HEK293 (cell line): ENCODE data around the gene ITGA11.

ENCODE experiments used
- CTCF ChIA-PET: fragments of 350-600 bp; formaldehyde crosslinking; extraction: SDS; loops from one replicate; lab custom pipeline; 2021; ENCODE audit warnings: antibody characterized with exemption; lab: Yijun Ruan, JAX
- POLR2A ChIA-PET: fragments of 300-600 bp; formaldehyde crosslinking; extraction: SDS; loops from one replicate; lab custom pipeline; 2020; ENCODE audit warnings: antibody characterized with exemption, inconsistent platforms; lab: Yijun Ruan, JAX
- H3K27ac ChIP-seq: fragments of 200-500 bp; sonication (Bioruptor generic); 2 replicates; pipeline ENCODE4 v1.5.1; 2014; ENCODE audit warnings: low read depth, low read length, control low read depth, inconsistent platforms; ENCODE audit errors: extremely low read depth
- H3K36me3 ChIP-seq, 2 experiments: fragments of 200-500 bp in 1 of 2; sonication (Bioruptor generic) in 1 of 2; 1 replicate in 1 of 2; 2 replicates in 1 of 2; pipeline ENCODE4 v1.5.1; 2014 to 2017; ENCODE audit warnings: inconsistent platforms in 2 of 2, low read length in 2 of 2; ENCODE audit not compliant: control insufficient read depth in 2 of 2, insufficient read depth in 1 of 2
- H3K4me1 ChIP-seq: fragments of 200-500 bp; sonication (Bioruptor generic); 2 replicates; pipeline ENCODE4 v1.5.1; 2014; ENCODE audit warnings: mild to moderate bottlenecking, low read length, inconsistent platforms; ENCODE audit not compliant: control insufficient read depth, insufficient read depth
- H3K4me3 ChIP-seq: 2 replicates; pipeline ENCODE4 v1.5.1; 2011; ENCODE audit warnings: low read depth, mild to moderate bottlenecking, control low read depth, low read length, moderate library complexity
- H3K9me3 ChIP-seq: fragments of 200-500 bp; sonication (Bioruptor generic); 2 replicates; pipeline ENCODE4 v1.5.1; 2014; ENCODE audit warnings: low read depth, low read length, inconsistent platforms; ENCODE audit not compliant: control insufficient read depth, insufficient read depth
- BCL11A ChIP-seq: fragments of 450-650 bp; formaldehyde crosslinking; IDR thresholded peaks from 2 replicates; pipeline ENCODE4 v1.5.1; 2016; ENCODE audit warnings: low read depth, missing biosample characterization, missing genetic modification characterization
- ELK4 ChIP-seq: IDR thresholded peaks from 2 replicates; pipeline ENCODE4 v1.6.1; 2011; ENCODE audit warnings: mild to moderate bottlenecking, low read depth, low read length, borderline replicate concordance
- IKZF3 ChIP-seq: fragments of 450-650 bp; IDR thresholded peaks from 2 replicates; pipeline ENCODE4 v1.5.0; 2018; ENCODE audit warnings: missing biosample characterization, mild to moderate bottlenecking, missing genetic modification characterization, moderate library complexity
- KLF9 ChIP-seq: fragments of 450-650 bp; formaldehyde crosslinking; IDR thresholded peaks from 2 replicates; pipeline ENCODE4 v1.5.1; 2016; ENCODE audit warnings: missing biosample characterization, missing genetic modification characterization, low read depth
- MZF1 ChIP-seq: fragments of 450-650 bp; formaldehyde crosslinking; IDR thresholded peaks from 2 replicates; pipeline ENCODE4 v1.5.1; 2017; ENCODE audit warnings: missing biosample characterization, missing genetic modification characterization, borderline replicate concordance
- PRDM10 ChIP-seq: fragments of 450-650 bp; formaldehyde crosslinking; IDR thresholded peaks from 2 replicates; pipeline ENCODE4 v1.5.1; 2016; ENCODE audit warnings: missing biosample characterization, missing genetic modification characterization
- PRDM2 ChIP-seq: fragments of 450-650 bp; formaldehyde crosslinking; IDR thresholded peaks from 2 replicates; pipeline ENCODE4 v1.5.1; 2016; ENCODE audit warnings: missing biosample characterization, missing genetic modification characterization, borderline replicate concordance
- RBAK ChIP-seq: fragments of 450-650 bp; formaldehyde crosslinking; IDR thresholded peaks from 2 replicates; pipeline ENCODE4 v1.5.1; 2016; ENCODE audit warnings: missing biosample characterization, missing genetic modification characterization
- SETDB1 ChIP-seq: IDR thresholded peaks from one replicate; pipeline ENCODE4 v1.6.1; 2017; ENCODE audit warnings: mild to moderate bottlenecking, low read length, moderate library complexity, mixed read lengths; ENCODE audit not compliant: insufficient read length
- SP7 ChIP-seq: fragments of 450-650 bp; formaldehyde crosslinking; IDR thresholded peaks from 2 replicates; pipeline ENCODE4 v1.5.1; 2016; ENCODE audit warnings: missing biosample characterization, missing genetic modification characterization
- YY1 ChIP-seq: fragments of 450-650 bp; formaldehyde crosslinking; IDR thresholded peaks from 2 replicates; pipeline ENCODE4 v1.5.1; 2018; ENCODE audit warnings: missing biosample characterization, missing genetic modification characterization
- ZIC2 ChIP-seq: fragments of 450-650 bp; formaldehyde crosslinking; IDR thresholded peaks from 2 replicates; pipeline ENCODE4 v1.5.1; 2016; ENCODE audit warnings: missing biosample characterization, missing genetic modification characterization
- ZNF133 ChIP-seq: fragments of 450-650 bp; formaldehyde crosslinking; IDR thresholded peaks from 2 replicates; pipeline ENCODE4 v1.5.1; 2016; ENCODE audit warnings: missing biosample characterization, missing genetic modification characterization
- ZNF223 ChIP-seq: fragments of 450-650 bp; formaldehyde crosslinking; IDR thresholded peaks from 2 replicates; pipeline ENCODE4 v1.5.1; 2016; ENCODE audit warnings: missing biosample characterization, missing genetic modification characterization
- ZNF23 ChIP-seq: fragments of 450-650 bp; formaldehyde crosslinking; IDR thresholded peaks from 2 replicates; pipeline ENCODE4 v1.5.1; 2016; ENCODE audit warnings: missing biosample characterization, missing genetic modification characterization, borderline replicate concordance
- ZNF274 ChIP-seq, 2 experiments: fragments of 200-500 bp in 1 of 2; fragments of 450-650 bp in 1 of 2; sonication (Bioruptor generic) in 1 of 2; formaldehyde crosslinking in 1 of 2; IDR thresholded peaks; 2 replicates each; pipeline versions ENCODE4 v1.5.1 to v1.6.1; 2014 to 2016; ENCODE audit warnings: borderline replicate concordance in 1 of 2, inconsistent platforms in 1 of 2, low read length in 1 of 2, missing biosample characterization in 1 of 2, missing genetic modification characterization in 1 of 2
- ZNF335 ChIP-seq: fragments of 450-650 bp; formaldehyde crosslinking; conservative IDR thresholded peaks from 2 replicates; pipeline ENCODE4 v1.5.1; 2016; ENCODE audit warnings: missing biosample characterization, missing genetic modification characterization
- ZNF571 ChIP-seq: fragments of 450-650 bp; formaldehyde crosslinking; IDR thresholded peaks from 2 replicates; pipeline ENCODE4 v1.5.0; 2017; ENCODE audit warnings: missing biosample characterization, missing genetic modification characterization
- ZNF629 ChIP-seq: fragments of 450-650 bp; formaldehyde crosslinking; IDR thresholded peaks from 2 replicates; pipeline ENCODE4 v1.5.1; 2017; ENCODE audit warnings: missing biosample characterization, missing genetic modification characterization

Gene ITGA11

GRCh38 chr15:68360721-68361120 is 71.2 kb downstream of the ITGA11 start:
- peaks cover 3% of the 10 kb centered on the region; the same call in 1 of the 2 replicates for H3K4me1 ChIP-seq
- TF ChIP-seq PRDM2 (tag by site-specific recombination): no peak
- no peak for TF ChIP-seq ELK4
- no peak for TF ChIP-seq MZF1
- TF ChIP-seq KLF9 (tag by site-specific recombination): no peak
- TF ChIP-seq ZNF223 (tag by site-specific recombination): no peak
- TF ChIP-seq, all 188 proteins: peak for 0
- H3K27ac ChIP-seq: no peak overlapping the region
- POLR2A ChIA-PET: no interaction called here
- H3K36me3 ChIP-seq: no peaks in the 10 kb centered on the region
- H3K9me3 ChIP-seq: no peaks in the 10 kb centered on the region
- H3K4me3 ChIP-seq: no peak overlapping the region
- CTCF ChIA-PET: interaction anchor here (0.6 to 1.0 kb wide), 2 partner anchors 31 to 189 kb away, joined by 3 to 4 read pairs; no protein-coding TSS in a partner anchor

- no peaks in the 10 kb centered on the region for H3K36me3 ChIP-seq
- no peak overlapping the region for H3K4me3 ChIP-seq
- no peaks in the 10 kb centered on the region for H3K9me3 ChIP-seq
- H3K27ac ChIP-seq: no peak overlapping the region
- TF ChIP-seq SETDB1: peak; percentile 77
- no peak for TF ChIP-seq BCL11A
- POLR2A ChIA-PET: no interaction called here
- CTCF ChIA-PET: no interaction called here
- H3K4me1 ChIP-seq: no peaks in the 10 kb centered on the region
Measured at GRCh38 chr15:68356778-68357177, 75.2 kb downstream of the ITGA11 start.

GRCh38 chr15:68354923-68355322 is 77.0 kb downstream of the ITGA11 start:
- Histone ChIP-seq H3K27ac (no peak overlapping the region), H3K36me3 (no peaks in the 10 kb centered on the region), H3K4me1 (no peaks in the 10 kb centered on the region), H3K9me3 (no peaks in the 10 kb centered on the region), H3K4me3 (no peak overlapping the region)
- ChIA-PET CTCF (interaction anchor here (0.6 to 1.3 kb wide), 4 partner anchors 17 to 239 kb away, joined by 3 to 4 read pairs (median 3); no protein-coding TSS in a partner anchor), POLR2A (no interaction called here)
- TF ChIP-seq ZNF133 (tag by site-specific recombination) (no peak), ZNF571 (no peak), ZNF274 (IDR thresholded peaks at IDR 0.05; ENCODE audit: low read length) (no peak), ZNF274 (tag by site-specific recombination; IDR thresholded peaks at IDR 0.05; ENCODE audit: borderline replicate concordance) (no peak), RBAK (tag by site-specific recombination) (0 out of 2 replicates have a peak, but pooled peaks have one; percentile 14), ZNF23 (no peak), IKZF3 (tag by site-specific recombination) (no peak), ZNF629 (tag by site-specific recombination) (peak; percentile 59), ZIC2 (tag by site-specific recombination) (peak; percentile 94), ZNF335 (tag by site-specific recombination) (peak; percentile 33), SP7 (peak; percentile 24; the same call in 1 of the 2 replicates), PRDM10 (peak; percentile 27; the same call in 1 of the 2 replicates), YY1 (tag by site-specific recombination) (no peak)
